ENCODE measurements around the gene KLF13. TPM values are rescaled to one million over a fixed set of nuclear protein-coding genes. Genes with fewer than 3 reads are reported as not detected.

Gene KLF13
- total RNA-seq, 1 donor from 2014 or later: 67.7 TPM

DNA sequence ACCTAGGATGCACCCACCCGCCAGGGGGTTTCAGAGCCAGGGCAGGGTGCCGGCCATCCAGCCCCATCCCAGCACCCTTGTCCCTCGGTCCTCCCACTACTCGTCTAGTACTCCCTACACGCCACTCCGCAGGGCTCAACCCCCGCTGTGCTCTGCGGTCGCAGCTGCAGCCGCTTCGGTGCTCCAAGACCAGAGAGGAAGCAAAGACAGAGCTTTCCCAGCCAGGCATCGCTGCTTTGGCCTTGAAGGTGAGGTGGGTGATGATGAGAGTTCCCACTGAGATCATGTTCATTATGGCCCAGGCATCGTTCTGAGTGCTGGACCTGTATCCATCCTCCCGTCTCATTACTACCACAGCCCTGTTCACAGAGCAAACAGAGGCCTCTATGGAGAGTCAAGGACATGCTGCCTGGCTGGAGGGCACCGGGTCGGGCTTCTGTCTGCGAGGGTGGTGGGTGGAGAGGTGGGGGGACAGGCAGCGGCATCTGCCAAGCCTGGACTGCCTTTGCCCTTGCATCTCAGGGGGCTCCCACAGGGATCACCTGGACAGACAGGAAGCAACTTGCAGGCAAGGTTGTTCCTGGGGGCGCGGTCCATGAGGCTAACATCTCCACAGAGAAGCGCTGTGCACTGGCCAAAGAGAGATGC is 66.9 kb downstream of the KLF13 start:
- H3K27me3 ChIP-seq (ENCODE audit: control insufficient read depth, insufficient read depth, low read length): peaks cover 3% of the 10 kb centered on the region
- H3K36me3 ChIP-seq (ENCODE audit: control insufficient read depth, insufficient read depth, low read length): no peaks in the 10 kb centered on the region
- DNase-seq (ENCODE audit: low read depth): no peak
- TF ChIP-seq, protein P1, sequence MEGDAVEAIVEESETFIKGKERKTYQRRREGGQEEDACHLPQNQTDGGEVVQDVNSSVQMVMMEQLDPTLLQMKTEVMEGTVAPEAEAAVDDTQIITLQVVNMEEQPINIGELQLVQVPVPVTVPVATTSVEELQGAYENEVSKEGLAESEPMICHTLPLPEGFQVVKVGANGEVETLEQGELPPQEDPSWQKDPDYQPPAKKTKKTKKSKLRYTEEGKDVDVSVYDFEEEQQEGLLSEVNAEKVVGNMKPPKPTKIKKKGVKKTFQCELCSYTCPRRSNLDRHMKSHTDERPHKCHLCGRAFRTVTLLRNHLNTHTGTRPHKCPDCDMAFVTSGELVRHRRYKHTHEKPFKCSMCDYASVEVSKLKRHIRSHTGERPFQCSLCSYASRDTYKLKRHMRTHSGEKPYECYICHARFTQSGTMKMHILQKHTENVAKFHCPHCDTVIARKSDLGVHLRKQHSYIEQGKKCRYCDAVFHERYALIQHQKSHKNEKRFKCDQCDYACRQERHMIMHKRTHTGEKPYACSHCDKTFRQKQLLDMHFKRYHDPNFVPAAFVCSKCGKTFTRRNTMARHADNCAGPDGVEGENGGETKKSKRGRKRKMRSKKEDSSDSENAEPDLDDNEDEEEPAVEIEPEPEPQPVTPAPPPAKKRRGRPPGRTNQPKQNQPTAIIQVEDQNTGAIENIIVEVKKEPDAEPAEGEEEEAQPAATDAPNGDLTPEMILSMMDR (IDR thresholded peaks at IDR 0.05; ENCODE audit: insufficient read depth, low read length, poor library complexity, severe bottlenecking): no peak
- no peak overlapping the region for H3K4me3 ChIP-seq (ENCODE audit: low read depth, low read length)

DNA sequence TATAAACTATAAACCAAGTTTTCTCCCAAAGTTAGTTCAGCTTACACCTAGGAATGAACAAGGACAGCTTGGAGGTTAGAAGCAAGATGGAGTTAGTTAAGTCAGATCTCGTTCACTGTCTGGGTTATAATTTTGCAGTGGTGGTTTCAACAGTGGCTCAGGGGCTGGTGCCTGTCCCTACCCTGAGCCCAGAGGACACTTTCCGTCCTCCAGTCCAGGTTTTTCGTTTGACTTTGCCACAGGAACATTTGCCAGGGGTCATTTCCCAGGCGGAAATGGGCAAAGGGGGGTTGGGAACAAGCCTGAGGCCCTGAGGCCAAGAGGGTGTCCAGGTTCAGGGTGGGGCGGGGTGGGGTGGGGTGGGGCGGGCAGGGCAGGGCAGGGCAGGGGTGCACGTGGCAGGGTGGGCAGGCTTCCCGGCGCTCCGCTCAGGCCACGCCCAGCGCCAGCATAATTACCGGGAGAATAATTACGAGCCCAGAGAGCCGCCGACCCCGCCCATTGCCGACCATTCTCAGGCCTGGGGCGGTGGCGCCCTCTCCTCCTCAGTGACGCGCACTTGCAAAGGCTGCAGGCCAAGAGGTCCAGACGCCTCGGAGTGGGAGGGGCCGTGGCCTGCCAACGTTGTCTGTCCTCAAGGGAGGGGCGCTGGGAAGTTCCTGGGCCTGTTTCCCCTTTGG is 70.4 kb downstream of the KLF13 start:
- DNase-seq (ENCODE audit: low read depth): no peak

DNA sequence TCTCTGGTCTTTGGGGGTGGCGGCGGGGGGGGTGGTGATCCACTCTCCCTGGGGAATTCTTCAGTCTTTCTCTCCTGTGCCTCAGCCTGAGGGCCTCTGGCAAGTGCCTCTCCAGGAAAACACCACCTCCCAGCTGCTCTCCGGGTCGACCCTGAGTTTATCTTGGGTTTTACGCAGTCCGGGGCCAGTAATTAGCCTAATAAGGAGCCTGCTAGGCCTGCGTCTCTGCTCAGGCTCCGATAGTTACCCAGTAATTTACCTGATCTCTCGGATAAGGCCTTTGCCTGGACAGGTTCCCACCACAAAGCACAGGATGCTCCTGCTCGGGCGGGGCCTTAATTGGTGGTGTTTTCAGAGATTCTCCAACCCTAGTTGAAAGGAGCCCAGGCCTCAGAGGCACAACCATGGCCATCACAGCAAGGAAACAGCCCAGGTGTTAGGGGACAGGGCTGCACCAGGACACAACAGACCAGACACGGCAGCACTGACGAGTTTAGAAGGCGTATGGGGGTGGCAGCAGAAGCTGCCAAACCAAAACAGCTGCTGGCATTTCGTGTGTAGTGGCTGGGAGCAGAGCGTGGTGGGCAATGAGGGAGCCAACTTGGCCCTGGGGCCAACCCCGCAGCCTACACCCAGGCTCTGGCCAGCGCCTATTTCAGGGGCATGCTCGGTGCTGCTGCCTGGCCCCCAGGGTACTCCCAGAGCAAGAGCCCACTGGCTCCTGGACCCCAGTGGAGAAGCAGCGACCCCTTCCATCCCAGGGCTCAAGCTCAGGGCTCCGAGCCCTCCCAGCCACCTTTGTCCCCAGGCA is 71.4 kb downstream of the KLF13 start:
- TF ChIP-seq, protein P1 (IDR thresholded peaks at IDR 0.05; ENCODE audit: insufficient read depth, low read length, poor library complexity, severe bottlenecking): no peak
- no peak overlapping the region for H3K4me3 ChIP-seq (ENCODE audit: low read depth, low read length)
- no peak for DNase-seq (ENCODE audit: low read depth)
- no peaks in the 10 kb centered on the region for H3K36me3 ChIP-seq (ENCODE audit: control insufficient read depth, insufficient read depth, low read length)
- peaks cover 4% of the 10 kb centered on the region for H3K27me3 ChIP-seq (ENCODE audit: control insufficient read depth, insufficient read depth, low read length)

More for the DNA sequence above, 70.4 kb downstream of the KLF13 start:
- Histone ChIP-seq H3K4me3 (ENCODE audit: low read depth, low read length) (no peak overlapping the region), H3K36me3 (ENCODE audit: control insufficient read depth, insufficient read depth, low read length) (no peaks in the 10 kb centered on the region), H3K27me3 (ENCODE audit: control insufficient read depth, insufficient read depth, low read length) (peaks cover 7% of the 10 kb centered on the region)
- TF ChIP-seq, protein P1 (IDR thresholded peaks at IDR 0.05; ENCODE audit: insufficient read depth, low read length, poor library complexity, severe bottlenecking): no peak

DNA sequence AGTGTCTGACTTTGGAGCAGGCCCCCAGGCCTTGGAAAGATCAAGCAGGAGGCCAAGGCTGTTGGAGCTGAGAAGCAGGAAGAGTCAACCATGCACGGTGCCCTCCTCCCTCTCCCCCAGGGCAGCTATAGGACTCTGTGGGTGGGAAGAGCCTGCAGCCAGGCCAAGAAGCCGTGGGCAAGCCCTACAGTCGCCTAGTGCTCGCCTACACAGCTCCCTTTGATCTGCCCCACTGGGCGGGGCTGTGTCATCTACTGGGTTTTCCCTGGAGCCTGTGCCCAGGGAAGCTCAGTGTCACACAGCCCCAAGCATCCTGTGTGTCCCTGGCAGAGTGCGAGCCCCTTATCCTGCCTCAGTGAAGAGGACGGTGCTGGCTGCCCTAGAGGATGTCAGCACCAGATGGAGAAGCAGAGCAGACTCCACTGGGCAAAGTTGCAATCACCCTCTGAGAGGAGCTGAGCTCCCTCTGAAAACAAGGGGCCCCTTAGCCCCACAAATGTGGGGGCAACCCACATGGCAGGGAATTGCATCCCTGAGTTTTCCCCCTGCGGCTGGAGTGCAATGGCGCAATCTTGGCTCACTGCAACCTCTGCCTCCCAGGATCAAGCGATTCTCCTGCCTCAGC is 72.2 kb downstream of the KLF13 start:
- peaks cover 4% of the 10 kb centered on the region for H3K27me3 ChIP-seq (ENCODE audit: control insufficient read depth, insufficient read depth, low read length)
- no peaks in the 10 kb centered on the region for H3K36me3 ChIP-seq (ENCODE audit: control insufficient read depth, insufficient read depth, low read length)
- H3K4me3 ChIP-seq (ENCODE audit: low read depth, low read length): no peak overlapping the region
- DNase-seq (ENCODE audit: low read depth): no peak
- TF ChIP-seq, protein P1 (IDR thresholded peaks at IDR 0.05; ENCODE audit: insufficient read depth, low read length, poor library complexity, severe bottlenecking): no peak

DNA sequence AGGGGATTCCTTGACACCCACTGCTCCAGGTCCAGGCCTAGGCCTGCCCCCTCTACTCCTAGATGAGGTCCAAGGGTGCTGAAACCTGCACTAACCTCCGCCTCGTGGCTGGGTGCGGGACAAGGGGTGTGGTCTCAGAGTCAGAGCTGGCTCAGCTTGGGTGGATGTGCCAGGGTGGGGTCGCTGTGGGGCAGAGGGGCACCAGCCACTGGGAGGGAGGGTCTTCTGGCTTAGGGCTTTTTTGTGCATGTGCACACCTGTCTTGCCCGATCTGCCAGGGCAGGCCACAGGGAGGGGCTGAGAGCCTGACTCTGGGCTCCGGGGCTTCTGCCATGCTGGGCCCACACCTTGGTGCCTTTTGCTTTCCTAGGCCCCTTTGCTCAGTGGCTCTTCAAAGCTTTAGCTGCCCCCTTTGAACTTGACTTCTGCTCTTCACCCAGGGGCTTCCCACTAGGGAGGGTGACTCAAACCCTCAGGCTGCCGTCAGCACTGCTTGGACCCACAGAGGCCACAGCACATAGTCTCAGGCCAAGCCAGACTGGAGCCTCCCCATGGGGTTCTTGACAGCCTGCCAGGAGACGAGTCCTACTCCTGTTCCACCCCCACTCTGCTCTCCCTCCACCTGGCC is 73.0 kb downstream of the KLF13 start:
- TF ChIP-seq, protein P1 (IDR thresholded peaks at IDR 0.05; ENCODE audit: insufficient read depth, low read length, poor library complexity, severe bottlenecking): no peak
- DNase-seq (ENCODE audit: low read depth): no peak
- peaks cover 4% of the 10 kb centered on the region for H3K27me3 ChIP-seq (ENCODE audit: control insufficient read depth, insufficient read depth, low read length)
- H3K4me3 ChIP-seq (ENCODE audit: low read depth, low read length): no peak overlapping the region
- H3K36me3 ChIP-seq (ENCODE audit: control insufficient read depth, insufficient read depth, low read length): no peaks in the 10 kb centered on the region

Measured in kidney epithelial cell (primary cell).